Mucosa of gallbladder (tissue), 1 donor: Measurements from ENCODE around the gene BAG3. TPM values are rescaled to one million over a fixed set of nuclear protein-coding genes. Genes with fewer than 3 reads are reported as not detected.
A peak's percentile ranks its signal among the peaks of the same experiment; 100 is the strongest.

Experiments
- DNase-seq: peaks from one replicate; pipeline ENCODE4 v3.0.0-alpha.2; 2020; ENCODE audit warnings: low spot score
- total RNA-seq: library from RNA; stranded (reverse); gene quantifications from one replicate; pipeline ENCODE4 v1.2.1, GENCODE V29; 2021
- donor health status: DM: no; HTN: no; CAD: no.

BAG3 gene
- total RNA-seq, 1 donor from 2014 or later: 65.9 TPM

DNA sequence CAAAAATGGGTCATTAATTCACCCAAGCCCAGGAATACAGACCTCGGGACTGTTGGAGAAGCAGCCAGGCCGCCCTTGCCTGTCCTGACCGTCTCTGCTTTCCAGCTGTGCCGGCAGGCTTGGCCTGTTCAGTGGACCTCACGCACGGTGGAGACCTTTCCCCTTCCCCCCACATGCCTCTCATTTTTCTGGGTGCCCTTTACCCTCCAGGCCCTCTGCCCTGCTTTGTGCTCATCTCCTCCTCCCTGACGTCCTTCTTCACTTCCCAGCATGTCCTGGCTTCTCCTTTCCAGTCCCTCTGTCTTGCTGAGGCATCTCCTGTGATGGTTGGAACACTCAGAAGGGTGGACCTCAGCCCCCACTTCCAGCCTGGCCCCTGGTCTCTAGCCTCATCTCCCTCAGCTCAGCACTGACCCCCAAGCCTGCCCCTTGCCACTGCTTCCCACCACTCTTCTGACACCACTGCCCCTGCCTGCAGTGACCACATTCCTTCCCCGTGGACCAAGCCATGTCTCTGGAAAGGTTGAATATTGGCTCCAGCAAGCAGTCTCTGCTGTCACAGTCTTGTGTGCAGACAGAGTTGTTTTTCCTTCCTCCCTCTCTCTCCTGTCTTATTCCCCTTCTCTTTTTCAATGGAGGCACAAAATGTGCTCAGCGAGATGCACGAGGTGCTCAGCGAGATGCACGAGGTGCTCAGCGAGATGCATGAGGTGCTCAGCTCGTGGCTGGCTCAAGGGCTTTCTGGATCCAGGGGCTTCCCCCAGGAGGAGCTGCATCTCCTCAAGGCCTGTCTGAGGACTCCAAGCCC lies 14.9 kb downstream of the BAG3 start:
- DNase-seq: no peak

- no peak for DNase-seq
Observed at GRCh38 chr10:119666709-119667004, 15.5 kb downstream of the BAG3 start.

GRCh38 chr10:119667562-119668328 lies 16.6 kb downstream of the BAG3 start:
- peak; percentile 83 for DNase-seq

DNA sequence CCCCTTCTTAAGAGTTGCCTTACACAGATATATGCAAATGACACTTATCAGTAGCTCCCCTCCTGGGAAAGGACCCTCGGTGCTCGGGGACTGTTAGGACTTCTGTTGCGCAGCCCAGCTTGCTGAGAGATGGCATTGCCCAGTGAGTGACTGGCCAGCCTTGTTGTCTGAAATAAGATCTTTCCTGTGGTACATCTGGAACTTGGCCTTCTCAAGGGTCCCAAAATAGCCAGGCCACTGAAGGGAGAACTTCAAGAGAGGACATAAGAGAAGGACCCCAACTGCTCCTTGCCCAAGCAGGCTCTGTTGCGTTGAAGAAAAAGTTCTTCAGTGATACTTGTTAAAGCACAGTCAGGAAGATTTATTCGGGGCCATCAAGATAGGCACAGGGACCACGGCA lies 17.3 kb downstream of the BAG3 start:
- no peak for DNase-seq

GRCh38 chr10:119669331-119669730 lies 18.2 kb downstream of the BAG3 start:
- no peak for DNase-seq

- DNase-seq: no peak
Observed at GRCh38 chr10:119669975-119670640, 18.9 kb downstream of the BAG3 start.

DNA sequence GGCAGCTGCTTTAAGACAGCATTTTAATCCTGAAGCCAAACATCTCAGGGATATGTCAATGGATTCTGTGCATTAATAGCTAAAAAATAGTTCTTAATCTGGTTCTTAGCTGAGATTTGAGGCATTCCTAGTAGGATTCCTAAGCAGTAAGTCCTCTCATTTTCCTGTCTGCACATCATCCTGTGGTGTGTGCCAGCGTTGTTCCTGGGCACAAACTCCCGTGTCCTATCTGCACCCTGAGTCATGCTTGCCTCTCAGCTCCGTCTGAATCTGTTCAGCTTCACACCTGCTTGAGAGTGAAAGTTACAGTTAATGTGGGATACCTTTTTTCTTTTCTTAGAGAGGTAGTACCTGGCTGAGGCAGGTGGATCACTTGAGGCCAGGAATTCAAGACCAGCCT lies 19.5 kb downstream of the BAG3 start:
- no peak for DNase-seq

GRCh38 chr10:119671381-119671780 lies 20.2 kb downstream of the BAG3 start:
- DNase-seq: no peak

- DNase-seq: no peak
Observed at GRCh38 chr10:119672291-119672690, 21.1 kb downstream of the BAG3 start.

DNA sequence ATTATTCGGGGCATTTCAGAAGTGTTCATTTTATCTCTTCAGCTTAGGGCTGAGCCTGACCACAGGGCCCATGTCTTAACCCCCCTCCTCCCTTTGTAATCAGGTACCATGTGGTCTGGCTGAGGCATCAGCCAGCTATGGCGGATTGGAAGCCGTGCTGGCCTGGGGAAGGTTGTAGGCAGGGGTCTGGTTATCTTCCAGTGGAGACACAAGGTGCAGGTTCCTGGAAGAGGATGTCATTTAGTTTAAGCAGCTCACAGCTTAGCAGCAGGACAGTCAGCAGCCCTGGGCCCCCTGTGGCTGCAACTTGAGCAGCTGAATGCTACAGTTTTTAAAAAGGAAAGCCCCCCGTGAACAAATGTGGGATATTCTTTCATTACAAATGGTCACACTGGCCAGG lies 22.1 kb downstream of the BAG3 start:
- no peak for DNase-seq

- DNase-seq: no peak
Observed at GRCh38 chr10:119675483-119676170, 24.4 kb downstream of the BAG3 start.

GRCh38 chr10:119677126-119677525 lies 25.9 kb downstream of the BAG3 start:
- DNase-seq: no peak

DNA sequence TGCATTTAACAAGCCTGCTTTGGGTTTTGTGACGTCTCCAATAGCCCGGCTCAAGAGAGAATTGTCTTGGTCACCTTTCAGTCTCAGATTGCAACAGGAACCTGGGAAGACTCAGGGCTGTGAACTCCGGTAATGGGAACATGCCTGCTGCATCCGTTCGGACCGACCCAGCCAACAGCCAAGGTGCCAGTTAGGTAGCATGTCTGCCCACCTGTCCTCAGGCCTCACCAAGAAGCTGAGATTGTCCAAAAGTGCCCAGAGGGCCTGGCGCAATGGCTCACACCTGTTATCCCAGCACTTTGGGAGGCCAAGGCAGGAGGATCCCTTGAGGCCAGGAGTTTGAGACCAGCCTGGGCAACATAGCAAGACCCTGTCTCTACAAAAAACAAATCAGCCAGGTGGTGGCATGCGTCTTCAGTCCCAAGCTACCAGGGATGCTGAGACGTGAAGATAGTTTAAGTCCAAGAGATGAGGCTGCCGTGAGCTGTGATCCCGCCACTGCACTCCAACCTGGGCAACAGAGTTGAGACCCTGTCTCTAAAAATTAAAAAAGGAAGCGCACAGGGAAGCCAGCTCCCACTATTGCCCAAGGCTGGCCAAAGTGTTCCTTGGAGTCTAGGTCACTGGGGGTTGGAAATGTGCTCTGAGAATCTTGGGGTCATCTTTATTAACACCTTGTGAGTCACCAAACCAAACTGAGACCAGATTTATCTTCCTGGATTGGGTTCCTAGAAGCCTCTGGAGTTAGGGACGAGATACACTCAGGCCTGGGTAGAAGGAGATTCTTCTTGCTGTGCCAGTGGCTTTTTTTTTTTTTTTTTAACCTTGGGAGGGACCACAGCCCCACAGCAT lies 26.9 kb downstream of the BAG3 start:
- DNase-seq: no peak

GRCh38 chr10:119679480-119679829 lies 28.3 kb downstream of the BAG3 start:
- DNase-seq: no peak

GRCh38 chr10:119680050-119680449 lies 28.9 kb downstream of the BAG3 start:
- no peak for DNase-seq

DNA sequence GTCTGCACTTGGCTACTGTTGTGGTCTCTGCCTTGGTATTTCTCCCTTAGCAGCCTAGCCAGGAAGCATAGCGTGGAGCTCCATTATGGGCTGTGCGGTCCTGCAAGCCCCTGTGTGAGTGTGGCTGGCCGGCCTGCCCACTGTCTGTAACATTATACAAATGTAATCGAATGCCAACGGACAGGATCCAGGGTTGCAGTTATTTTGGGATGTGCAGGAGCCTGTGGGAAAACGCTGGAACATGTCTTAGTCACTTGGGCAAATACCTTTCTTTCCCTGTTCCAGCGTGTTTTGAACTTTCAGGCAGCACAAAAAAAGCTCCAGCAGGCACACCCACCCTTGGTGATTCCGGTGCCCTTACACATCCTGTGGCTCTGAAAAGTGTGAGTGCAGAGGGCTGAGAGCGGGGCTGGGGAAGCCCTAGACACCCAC lies 29.5 kb downstream of the BAG3 start:
- no peak for DNase-seq

GRCh38 chr10:119686465-119687191 lies 35.4 kb downstream of the BAG3 start:
- peak; percentile 70 for DNase-seq

DNA sequence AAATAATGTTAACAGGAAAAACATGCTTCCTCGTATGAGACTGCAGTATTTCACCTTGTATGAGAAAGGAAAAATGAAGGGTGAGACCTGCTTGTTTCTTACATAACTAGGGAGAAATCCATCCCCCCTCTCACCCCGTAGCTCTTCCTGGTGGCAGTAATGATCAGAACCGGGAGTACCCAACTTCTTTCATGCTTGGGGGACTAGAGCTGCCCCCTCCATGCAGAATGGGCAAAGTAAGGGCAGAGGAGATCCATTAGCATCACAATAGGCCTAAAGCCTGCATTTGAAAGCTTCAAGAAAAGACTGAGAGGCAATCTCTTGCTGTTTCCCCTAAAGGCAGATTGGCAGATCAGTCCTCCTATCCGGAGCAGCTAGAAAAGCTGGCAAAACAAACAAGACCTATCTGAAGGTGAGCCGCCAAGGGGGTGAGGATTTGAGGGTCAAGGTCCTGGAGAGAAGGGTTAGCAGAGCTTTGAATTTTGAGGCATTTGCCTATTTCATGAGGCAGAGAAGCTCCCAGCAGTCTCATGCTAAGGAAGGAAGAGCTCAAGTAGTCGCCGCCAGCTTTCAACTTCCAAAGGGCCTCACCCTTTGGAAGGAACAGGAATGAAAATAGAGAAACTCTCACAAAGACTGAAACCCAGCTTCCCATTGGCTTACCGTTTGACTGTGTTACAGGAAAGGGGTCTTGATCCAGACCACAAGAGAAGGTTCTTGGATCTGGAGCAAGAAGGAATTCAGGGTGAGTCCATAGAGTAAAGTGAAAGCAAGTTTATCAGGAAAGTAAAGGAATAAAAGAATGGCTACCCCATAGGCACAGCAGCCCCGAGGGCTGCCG lies 36.2 kb downstream of the BAG3 start:
- DNase-seq: no peak

DNA sequence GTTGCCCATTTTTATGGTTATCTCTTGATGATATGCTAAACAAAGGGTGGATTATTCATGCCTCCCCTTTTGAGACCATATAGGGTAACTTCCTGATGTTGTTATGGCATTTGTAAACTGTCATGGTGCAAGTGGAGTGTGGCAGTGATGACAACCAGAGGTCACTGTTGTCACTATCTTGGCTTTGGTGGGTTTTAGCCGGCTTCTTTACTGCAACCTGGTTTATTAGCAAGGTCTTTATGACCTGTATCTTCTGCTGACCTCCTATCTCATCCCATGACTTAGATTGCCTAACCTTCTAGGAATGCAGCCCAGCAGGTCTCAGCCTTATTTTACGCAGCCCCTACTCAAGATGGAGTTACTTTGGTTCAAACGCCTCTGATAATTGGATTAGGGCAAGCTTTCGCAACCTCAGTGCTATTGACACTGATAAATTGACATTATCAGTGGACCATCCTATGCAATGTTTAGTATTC lies 36.9 kb downstream of the BAG3 start:
- DNase-seq: no peak
